GM12891 (cell line): ENCODE data around the gene FSTL5.

Source experiments
- POLR2A ChIP-seq: IDR thresholded peaks from 2 replicates; pipeline ENCODE4 v1.6.1; 2011; ENCODE audit warnings: low read depth, low read length, control low read depth
- POLR2AphosphoS5 ChIP-seq: IDR thresholded peaks from 2 replicates; pipeline ENCODE4 v1.6.1; 2011; ENCODE audit warnings: low read depth, low read length, control low read depth
- TAF1 ChIP-seq: IDR thresholded peaks from 2 replicates; pipeline ENCODE4 v1.6.1; 2011; ENCODE audit warnings: low read depth, low read length, control low read depth

GRCh38 chr4:161585011-161585410, 578.8 kb downstream of the FSTL5 start:
- TF ChIP-seq POLR2AphosphoS5 (no peak), POLR2A (no peak), TAF1 (no peak)
